ENCODE data around the gene BAIAP2L2. TPM values are rescaled to one million over a fixed set of nuclear protein-coding genes. Genes with fewer than 3 reads are reported as not detected.

BAIAP2L2 gene
- total and polyA plus RNA-seq, 4 donors = 0.17 to 1.0 (median 0.46) TPM

DNA sequence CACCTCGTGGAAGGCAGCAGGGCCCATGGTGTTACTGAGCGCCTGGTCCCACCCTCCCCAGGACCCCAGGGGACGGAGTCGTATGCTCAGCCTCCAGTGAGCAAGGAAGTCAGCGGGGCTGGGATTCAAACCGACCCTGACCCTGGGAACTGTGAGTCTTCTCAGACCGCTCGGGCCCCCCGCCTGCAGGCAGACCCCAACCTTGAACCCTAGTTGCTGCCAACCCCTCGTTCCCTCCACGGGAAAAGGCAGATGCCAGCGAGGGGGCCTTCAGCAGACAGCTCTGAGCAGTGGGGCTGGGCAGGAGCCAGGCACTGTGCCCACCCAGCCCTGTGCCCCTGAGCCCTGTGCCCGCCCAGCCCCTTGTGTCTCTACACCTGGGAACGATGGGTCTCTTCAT lies 32.9 kb downstream of the BAIAP2L2 start:
- Histone ChIP-seq H3K9ac (ENCODE audit: insufficient read depth in 1 of 2, low read length in 2 of 2) (no peak overlapping the region), H3K27me3 (ENCODE audit: control insufficient read depth in 3 of 3, insufficient read depth in 3 of 3, low read length in 2 of 3) (peaks cover 0 to 11% (median 9%) of the 10 kb centered on the region in 3 donors), H3K36me3 (ENCODE audit: control insufficient read depth in 4 of 4, insufficient read depth in 4 of 4, low read length in 4 of 4) (peaks cover 0 to 23% (median 7%) of the 10 kb centered on the region in 4 donors), H3K27ac (ENCODE audit: low read depth in 1 of 2, low read length in 1 of 2) (no peak overlapping the region), H3K9me3 (ENCODE audit: control insufficient read depth in 4 of 4, insufficient read depth in 3 of 4, low read length in 3 of 4) (peaks cover 0 to 4% (median 0%) of the 10 kb centered on the region in 4 donors), H3K4me3 (no peak overlapping the region), H3K4me1 (ENCODE audit: control insufficient read depth in 5 of 5, insufficient read depth in 5 of 5, low read length in 5 of 5) (peaks cover 0 to 13% (median 0%) of the 10 kb centered on the region in 5 donors)
- TF ChIP-seq, protein P1, sequence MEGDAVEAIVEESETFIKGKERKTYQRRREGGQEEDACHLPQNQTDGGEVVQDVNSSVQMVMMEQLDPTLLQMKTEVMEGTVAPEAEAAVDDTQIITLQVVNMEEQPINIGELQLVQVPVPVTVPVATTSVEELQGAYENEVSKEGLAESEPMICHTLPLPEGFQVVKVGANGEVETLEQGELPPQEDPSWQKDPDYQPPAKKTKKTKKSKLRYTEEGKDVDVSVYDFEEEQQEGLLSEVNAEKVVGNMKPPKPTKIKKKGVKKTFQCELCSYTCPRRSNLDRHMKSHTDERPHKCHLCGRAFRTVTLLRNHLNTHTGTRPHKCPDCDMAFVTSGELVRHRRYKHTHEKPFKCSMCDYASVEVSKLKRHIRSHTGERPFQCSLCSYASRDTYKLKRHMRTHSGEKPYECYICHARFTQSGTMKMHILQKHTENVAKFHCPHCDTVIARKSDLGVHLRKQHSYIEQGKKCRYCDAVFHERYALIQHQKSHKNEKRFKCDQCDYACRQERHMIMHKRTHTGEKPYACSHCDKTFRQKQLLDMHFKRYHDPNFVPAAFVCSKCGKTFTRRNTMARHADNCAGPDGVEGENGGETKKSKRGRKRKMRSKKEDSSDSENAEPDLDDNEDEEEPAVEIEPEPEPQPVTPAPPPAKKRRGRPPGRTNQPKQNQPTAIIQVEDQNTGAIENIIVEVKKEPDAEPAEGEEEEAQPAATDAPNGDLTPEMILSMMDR (IDR thresholded peaks at IDR 0.05; ENCODE audit: control extremely low read depth, extremely low read depth) = no peak
- 83 to 84% methylated on average over 13 to 14 of the region's 14 CpGs for WGBS, 2 donors
- ATAC-seq (ENCODE audit: insufficient read depth, low FRiP score) (no peak), DNase-seq (no peak)

DNA sequence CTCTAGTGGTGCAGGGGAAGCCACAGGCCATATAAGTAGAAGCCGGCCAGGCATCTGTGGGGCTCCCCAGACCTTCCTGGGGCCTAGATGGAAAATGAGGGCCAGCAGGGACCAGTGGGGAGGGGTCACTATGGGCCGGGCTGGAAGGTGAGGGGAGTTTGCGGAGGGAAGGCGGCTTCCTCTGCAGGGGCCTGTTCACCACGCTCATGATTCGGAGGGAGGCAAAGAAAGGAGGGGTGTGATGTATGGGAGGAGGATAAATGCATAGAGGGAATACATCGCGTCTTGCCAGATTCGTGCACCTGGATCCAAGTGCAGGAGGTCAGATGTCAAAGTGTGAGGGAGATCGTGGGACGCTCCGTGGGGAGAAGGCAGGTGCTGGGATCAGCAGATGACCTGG lies 33.4 kb downstream of the BAIAP2L2 start:
- TF ChIP-seq, protein P1 (IDR thresholded peaks at IDR 0.05; ENCODE audit: control extremely low read depth, extremely low read depth) = no peak
- H3K4me1 ChIP-seq (ENCODE audit: control insufficient read depth in 5 of 5, insufficient read depth in 5 of 5, low read length in 5 of 5) = peaks cover 0 to 13% (median 0%) of the 10 kb centered on the region in 5 donors
- DNase-seq = no peak
- peaks cover 0 to 28% (median 8%) of the 10 kb centered on the region in 4 donors for H3K36me3 ChIP-seq (ENCODE audit: control insufficient read depth in 4 of 4, insufficient read depth in 4 of 4, low read length in 4 of 4)
- peaks cover 0 to 9% (median 6%) of the 10 kb centered on the region in 3 donors for H3K27me3 ChIP-seq (ENCODE audit: control insufficient read depth in 3 of 3, insufficient read depth in 3 of 3, low read length in 2 of 3)
- peaks cover 0 to 4% (median 0%) of the 10 kb centered on the region in 4 donors for H3K9me3 ChIP-seq (ENCODE audit: control insufficient read depth in 4 of 4, insufficient read depth in 3 of 4, low read length in 3 of 4)
- H3K27ac ChIP-seq (ENCODE audit: low read depth in 1 of 2, low read length in 1 of 2) = no peak overlapping the region
- ATAC-seq (ENCODE audit: insufficient read depth, low FRiP score) = no peak
- WGBS, 2 donors = 88 to 92% methylated on average over 12 of the region's 12 CpGs
- no peak overlapping the region for H3K4me3 ChIP-seq
- H3K9ac ChIP-seq (ENCODE audit: insufficient read depth in 1 of 2, low read length in 2 of 2) = no peak overlapping the region

DNA sequence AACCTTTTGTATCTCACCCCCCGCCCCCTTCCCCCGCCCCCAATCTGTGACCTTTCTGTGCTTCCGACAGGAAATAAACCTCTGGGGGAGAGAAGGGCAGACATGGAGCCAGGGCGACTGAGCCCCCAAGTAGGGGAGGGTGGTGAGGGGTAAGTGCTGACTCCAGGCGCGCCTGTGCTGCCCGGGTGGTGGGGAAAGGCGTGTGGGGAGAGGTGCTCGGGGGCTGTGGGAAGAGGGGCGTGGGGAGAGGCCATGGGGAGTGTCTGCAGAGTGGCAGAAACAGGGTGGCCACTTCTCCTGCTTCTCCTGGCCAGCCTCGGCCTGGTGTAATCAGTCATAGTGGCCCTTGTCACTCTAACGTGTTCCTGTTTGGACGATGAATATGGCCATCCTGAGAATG lies 34.5 kb downstream of the BAIAP2L2 start:
- peaks cover 0 to 37% (median 8%) of the 10 kb centered on the region in 4 donors for H3K36me3 ChIP-seq (ENCODE audit: control insufficient read depth in 4 of 4, insufficient read depth in 4 of 4, low read length in 4 of 4)
- peaks cover 0 to 3% (median 0%) of the 10 kb centered on the region in 3 donors for H3K27me3 ChIP-seq (ENCODE audit: control insufficient read depth in 3 of 3, insufficient read depth in 3 of 3, low read length in 2 of 3)
- peaks cover 0 to 4% (median 0%) of the 10 kb centered on the region in 5 donors for H3K4me1 ChIP-seq (ENCODE audit: control insufficient read depth in 5 of 5, insufficient read depth in 5 of 5, low read length in 5 of 5)
- ATAC-seq (ENCODE audit: insufficient read depth, low FRiP score) (no peak), DNase-seq (no peak)
- peaks cover 0 to 3% (median 0%) of the 10 kb centered on the region in 4 donors for H3K9me3 ChIP-seq (ENCODE audit: control insufficient read depth in 4 of 4, insufficient read depth in 3 of 4, low read length in 3 of 4)
- H3K4me3 ChIP-seq = no peak overlapping the region
- WGBS, 2 donors = 88 to 91% methylated on average over 13 of the region's 13 CpGs
- H3K9ac ChIP-seq (ENCODE audit: insufficient read depth in 1 of 2, low read length in 2 of 2) = no peak overlapping the region
- no peak overlapping the region for H3K27ac ChIP-seq (ENCODE audit: low read depth in 1 of 2, low read length in 1 of 2)
- TF ChIP-seq, protein P1 (IDR thresholded peaks at IDR 0.05; ENCODE audit: control extremely low read depth, extremely low read depth) = no peak

Data from lung (tissue), 12 donors.